ENCODE measurements around the gene MDM2. TPM values are rescaled to one million over a fixed set of nuclear protein-coding genes. Genes with fewer than 3 reads are reported as not detected.

MDM2 gene
- total RNA-seq, 3 donors from 2014 or later (not counting 1 experiment from before 2014, with no cell fraction given), result 130 to 143 (median 132) TPM

DNA sequence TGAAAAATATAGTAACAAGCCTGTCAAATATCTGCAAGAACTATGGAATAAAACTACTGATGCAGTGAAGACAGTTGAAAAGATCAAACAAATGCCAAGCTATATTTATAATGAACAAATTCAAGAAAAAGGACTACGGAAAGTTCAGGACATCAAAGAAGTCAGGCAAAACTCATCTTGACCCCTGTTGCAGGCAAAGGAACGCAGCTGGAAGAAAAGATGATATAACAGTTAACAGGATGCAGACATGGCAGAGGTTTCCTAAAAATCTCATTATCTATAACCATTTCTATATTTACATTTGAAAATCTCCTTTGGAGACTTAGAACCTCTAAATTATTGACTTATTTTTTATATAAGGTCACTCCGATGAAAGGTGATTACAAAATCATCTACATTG is 34.1 kb downstream of the MDM2 start:
- peaks cover 46% of the 10 kb centered on the region for H3K36me3 ChIP-seq (ENCODE audit: control insufficient read depth, insufficient read depth, low read length)
- H3K4me1 Mint-ChIP-seq, result peaks cover 10 to 12% of the 10 kb centered on the region in 2 donors
- ATAC-seq (no peak), DNase-seq (no peak)
- no peaks in the 10 kb centered on the region for H3K27me3 ChIP-seq (ENCODE audit: control insufficient read depth, insufficient read depth, low read length)
- TF ChIP-seq, protein P1, sequence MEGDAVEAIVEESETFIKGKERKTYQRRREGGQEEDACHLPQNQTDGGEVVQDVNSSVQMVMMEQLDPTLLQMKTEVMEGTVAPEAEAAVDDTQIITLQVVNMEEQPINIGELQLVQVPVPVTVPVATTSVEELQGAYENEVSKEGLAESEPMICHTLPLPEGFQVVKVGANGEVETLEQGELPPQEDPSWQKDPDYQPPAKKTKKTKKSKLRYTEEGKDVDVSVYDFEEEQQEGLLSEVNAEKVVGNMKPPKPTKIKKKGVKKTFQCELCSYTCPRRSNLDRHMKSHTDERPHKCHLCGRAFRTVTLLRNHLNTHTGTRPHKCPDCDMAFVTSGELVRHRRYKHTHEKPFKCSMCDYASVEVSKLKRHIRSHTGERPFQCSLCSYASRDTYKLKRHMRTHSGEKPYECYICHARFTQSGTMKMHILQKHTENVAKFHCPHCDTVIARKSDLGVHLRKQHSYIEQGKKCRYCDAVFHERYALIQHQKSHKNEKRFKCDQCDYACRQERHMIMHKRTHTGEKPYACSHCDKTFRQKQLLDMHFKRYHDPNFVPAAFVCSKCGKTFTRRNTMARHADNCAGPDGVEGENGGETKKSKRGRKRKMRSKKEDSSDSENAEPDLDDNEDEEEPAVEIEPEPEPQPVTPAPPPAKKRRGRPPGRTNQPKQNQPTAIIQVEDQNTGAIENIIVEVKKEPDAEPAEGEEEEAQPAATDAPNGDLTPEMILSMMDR (IDR thresholded peaks at IDR 0.05), result no peak
- intact Hi-C loops (cut with micrococcal nuclease), result no loop called here
- peaks cover 9% of the 10 kb centered on the region for H3K36me3 Mint-ChIP-seq
- no peaks in the 10 kb centered on the region for H3K9me3 Mint-ChIP-seq
- H3K4me3 ChIP-seq (ENCODE audit: low read length), result no peak overlapping the region
- no peak overlapping the region for H3K27ac ChIP-seq (ENCODE audit: low read length)
- 92% methylated on average over 1 of the region's 3 CpGs for WGBS (ENCODE audit: insufficient coverage)
- no peak overlapping the region for H3K4me3 Mint-ChIP-seq
- H3K27me3 Mint-ChIP-seq (ENCODE audit: low read depth in 2 of 2), result no peaks in the 10 kb centered on the region
- no peaks in the 10 kb centered on the region for H3K9me3 ChIP-seq (ENCODE audit: control insufficient read depth, insufficient read depth, low read length)
- H3K4me1 ChIP-seq (ENCODE audit: control insufficient read depth, insufficient read depth, low read length), result no peaks in the 10 kb centered on the region
- peak overlapping the region in 1 of 2 donors; percentile 36 for H3K27ac Mint-ChIP-seq

DNA sequence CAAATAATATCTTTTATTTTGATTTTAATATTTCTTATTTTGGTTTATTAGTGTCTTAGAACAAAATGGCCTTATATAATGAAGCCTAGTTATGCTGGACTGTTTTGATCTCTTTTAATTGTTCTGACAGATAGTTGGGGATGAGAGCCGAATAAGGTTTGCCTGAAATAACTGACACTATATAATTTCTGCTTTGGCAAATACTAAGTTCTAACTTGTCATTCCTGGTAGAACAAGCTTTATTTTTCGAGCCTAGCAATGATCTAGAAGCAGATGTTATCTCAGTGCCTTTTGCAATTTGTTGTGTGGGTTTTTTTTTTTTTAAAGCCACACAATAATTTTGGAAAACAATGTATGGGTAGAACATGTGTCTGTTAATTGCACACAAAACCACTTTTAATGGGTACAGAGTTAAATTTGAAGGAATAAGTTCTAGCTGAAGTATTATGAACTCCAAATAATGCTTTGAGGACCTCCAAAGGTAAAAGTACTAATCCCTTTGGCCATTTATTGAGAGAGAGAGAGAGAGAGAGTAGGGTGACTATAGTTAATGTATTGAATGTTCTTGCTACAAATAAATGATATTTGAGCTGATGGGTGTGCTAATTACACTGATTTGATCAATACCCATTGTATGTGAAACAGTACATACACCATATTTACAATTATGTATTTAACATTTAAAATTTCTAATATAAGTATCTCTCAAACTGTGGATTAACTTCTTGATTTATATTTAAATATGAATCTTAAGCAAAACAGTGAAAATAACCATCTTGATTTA is 35.0 kb downstream of the MDM2 start:
- no peaks in the 10 kb centered on the region for H3K9me3 Mint-ChIP-seq
- Histone ChIP-seq H3K36me3 (ENCODE audit: control insufficient read depth, insufficient read depth, low read length) (peaks cover 39% of the 10 kb centered on the region), H3K27ac (ENCODE audit: low read length) (no peak overlapping the region), H3K4me3 (ENCODE audit: low read length) (no peak overlapping the region), H3K27me3 (ENCODE audit: control insufficient read depth, insufficient read depth, low read length) (no peaks in the 10 kb centered on the region), H3K4me1 (ENCODE audit: control insufficient read depth, insufficient read depth, low read length) (no peaks in the 10 kb centered on the region), H3K9me3 (ENCODE audit: control insufficient read depth, insufficient read depth, low read length) (no peaks in the 10 kb centered on the region)
- no peak for DNase-seq
- no peak overlapping the region for H3K4me3 Mint-ChIP-seq
- 22% methylated on average over 1 of the region's 2 CpGs for WGBS (ENCODE audit: insufficient coverage)
- no peak for ATAC-seq
- intact Hi-C loops (cut with micrococcal nuclease), result no loop called here
- H3K4me1 Mint-ChIP-seq, result peaks cover 10 to 11% of the 10 kb centered on the region in 2 donors
- peaks cover 9% of the 10 kb centered on the region for H3K36me3 Mint-ChIP-seq
- TF ChIP-seq, protein P1 (IDR thresholded peaks at IDR 0.05), result no peak
- H3K27me3 Mint-ChIP-seq (ENCODE audit: low read depth in 2 of 2), result no peaks in the 10 kb centered on the region
- peak overlapping the region in 1 of 2 donors; percentile 67 for H3K27ac Mint-ChIP-seq

DNA sequence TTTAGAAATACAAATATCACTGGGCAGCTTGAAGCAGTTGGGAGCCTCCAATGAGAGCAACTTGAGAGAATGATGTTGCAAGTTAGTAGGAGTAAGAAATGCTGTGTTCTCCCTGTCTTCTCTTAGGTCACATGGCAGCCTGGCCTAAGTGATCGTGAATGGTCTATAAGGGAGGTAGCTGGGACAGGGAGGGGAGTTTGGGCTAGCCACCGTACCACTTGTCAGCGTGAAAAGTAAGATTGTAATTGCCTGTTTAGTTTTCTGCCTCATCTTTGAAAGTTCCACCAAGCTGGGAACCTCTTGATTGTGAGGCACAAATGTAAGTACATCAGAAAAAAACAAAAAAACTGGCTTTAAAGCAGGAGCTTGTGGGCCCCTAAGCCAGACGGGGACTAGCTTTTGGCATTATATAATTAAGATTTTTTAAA is 36.4 kb downstream of the MDM2 start:
- WGBS (ENCODE audit: insufficient coverage), result 96% methylated on average over 3 of the region's 4 CpGs
- Histone ChIP-seq H3K27ac (ENCODE audit: low read length) (no peak overlapping the region), H3K4me1 (ENCODE audit: control insufficient read depth, insufficient read depth, low read length) (no peaks in the 10 kb centered on the region), H3K4me3 (ENCODE audit: low read length) (no peak overlapping the region), H3K9me3 (ENCODE audit: control insufficient read depth, insufficient read depth, low read length) (no peaks in the 10 kb centered on the region), H3K27me3 (ENCODE audit: control insufficient read depth, insufficient read depth, low read length) (no peaks in the 10 kb centered on the region), H3K36me3 (ENCODE audit: control insufficient read depth, insufficient read depth, low read length) (peaks cover 25% of the 10 kb centered on the region)
- peaks cover 3 to 10% of the 10 kb centered on the region in 2 donors for H3K4me1 Mint-ChIP-seq
- DNase-seq, result no peak
- TF ChIP-seq, protein P1 (IDR thresholded peaks at IDR 0.05), result no peak
- H3K9me3 Mint-ChIP-seq, result no peaks in the 10 kb centered on the region
- intact Hi-C loops (cut with micrococcal nuclease), result no loop called here
- H3K4me3 Mint-ChIP-seq, result no peak overlapping the region
- no peaks in the 10 kb centered on the region for H3K27me3 Mint-ChIP-seq (ENCODE audit: low read depth in 2 of 2)
- peaks cover 3% of the 10 kb centered on the region for H3K36me3 Mint-ChIP-seq
- H3K27ac Mint-ChIP-seq, result peak overlapping the region in 1 of 2 donors; percentile 57
- no peak for ATAC-seq
